Vagina (tissue), 2 donors: ENCODE results near the gene EPYC.

Experiments
- POLR2A ChIP-seq, 2 donors: fragments of 450-650 bp; IDR thresholded peaks; one replicate each; pipeline ENCODE4 v1.6.1; 2017; ENCODE audit warnings: antibody characterized with exemption in 2 of 2, mild to moderate bottlenecking in 2 of 2, moderate library complexity in 2 of 2
- POLR2AphosphoS5 ChIP-seq, 2 donors: sonication (generic); formaldehyde crosslinking; IDR thresholded peaks; one replicate each; pipeline ENCODE4 v1.9.0; 2017; ENCODE audit warnings: antibody characterized with exemption in 2 of 2, mild to moderate bottlenecking in 2 of 2, low read depth in 1 of 2; ENCODE audit not compliant: insufficient read depth in 1 of 2
- TF ChIP-seq, protein P1 (sequence below), 3 experiments: fragments of 450-650 bp in 2 of 3; fragments of 200-600 bp in 1 of 3; sonication (generic) in 1 of 3; IDR thresholded peaks; one replicate each; pipeline ENCODE4 v1.5.1; 2017 to 2019; ENCODE audit warnings: antibody characterized with exemption in 3 of 3, mild to moderate bottlenecking in 2 of 3, moderate library complexity in 2 of 3

DNA sequence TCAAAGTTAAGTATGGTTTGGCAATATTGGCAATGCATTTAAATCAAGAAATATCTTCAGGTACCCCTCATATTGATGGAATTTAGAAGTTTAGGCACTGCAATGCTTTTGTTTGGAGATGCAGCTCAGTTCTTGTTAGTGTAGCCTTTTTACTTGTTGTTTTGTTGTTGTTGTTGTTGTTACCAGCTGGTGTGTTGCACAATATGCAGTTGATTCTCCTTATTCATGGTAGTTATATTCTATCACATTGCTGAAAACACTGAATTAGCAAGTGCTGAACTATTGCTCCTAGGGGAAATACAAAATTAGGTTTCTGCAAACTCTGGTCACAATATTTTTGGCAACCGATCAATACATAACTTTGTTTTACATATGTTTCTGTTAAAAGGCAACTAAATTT, 84.5 kb downstream of the EPYC start:
- TF ChIP-seq, protein P1, sequence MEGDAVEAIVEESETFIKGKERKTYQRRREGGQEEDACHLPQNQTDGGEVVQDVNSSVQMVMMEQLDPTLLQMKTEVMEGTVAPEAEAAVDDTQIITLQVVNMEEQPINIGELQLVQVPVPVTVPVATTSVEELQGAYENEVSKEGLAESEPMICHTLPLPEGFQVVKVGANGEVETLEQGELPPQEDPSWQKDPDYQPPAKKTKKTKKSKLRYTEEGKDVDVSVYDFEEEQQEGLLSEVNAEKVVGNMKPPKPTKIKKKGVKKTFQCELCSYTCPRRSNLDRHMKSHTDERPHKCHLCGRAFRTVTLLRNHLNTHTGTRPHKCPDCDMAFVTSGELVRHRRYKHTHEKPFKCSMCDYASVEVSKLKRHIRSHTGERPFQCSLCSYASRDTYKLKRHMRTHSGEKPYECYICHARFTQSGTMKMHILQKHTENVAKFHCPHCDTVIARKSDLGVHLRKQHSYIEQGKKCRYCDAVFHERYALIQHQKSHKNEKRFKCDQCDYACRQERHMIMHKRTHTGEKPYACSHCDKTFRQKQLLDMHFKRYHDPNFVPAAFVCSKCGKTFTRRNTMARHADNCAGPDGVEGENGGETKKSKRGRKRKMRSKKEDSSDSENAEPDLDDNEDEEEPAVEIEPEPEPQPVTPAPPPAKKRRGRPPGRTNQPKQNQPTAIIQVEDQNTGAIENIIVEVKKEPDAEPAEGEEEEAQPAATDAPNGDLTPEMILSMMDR (IDR thresholded peaks at IDR 0.05) = no peak
- TF ChIP-seq POLR2A (IDR thresholded peaks at IDR 0.05) = no peak
- no peak for TF ChIP-seq POLR2AphosphoS5 (IDR thresholded peaks at IDR 0.05; ENCODE audit: insufficient read depth in 1 of 2, low read depth in 1 of 2)
